Cardiac fibroblast (primary cell): ENCODE measurements around the gene RPS6KA4.

Source experiments
- DNase-seq, 2 donors: peaks; one replicate each; pipeline versions ENCODE4 v3.0.0 to v3.0.0-alpha.2; 2010; ENCODE audit warnings: low read depth in 2 of 2
- H3K4me3 ChIP-seq, 2 donors: replicated peaks in 1 of 2; 1 replicate in 1 of 2; 2 replicates in 1 of 2; pipeline ENCODE4 v1.5.1; 2011; ENCODE audit warnings: low read depth in 2 of 2, low read length in 2 of 2, mild to moderate bottlenecking in 2 of 2, moderate library complexity in 1 of 2
- CTCF ChIP-seq: IDR thresholded peaks from one replicate; pipeline ENCODE4 v1.5.1; 2011; ENCODE audit warnings: low read depth, mild to moderate bottlenecking, low read length, inconsistent platforms

RPS6KA4 gene

GRCh38 chr11:64419818-64420485 lies 61.0 kb downstream of the RPS6KA4 start:
- no peak overlapping the region for H3K4me3 ChIP-seq
- peak; percentile 77 to 96 for DNase-seq
- no peak for TF ChIP-seq CTCF
